ENCODE measurements around the gene RTL10.

- no peak for TF ChIP-seq CTCF (tag by site-specific recombination; IDR thresholded peaks at IDR 0.05)
- no peak for TF ChIP-seq ZNF596 (tag by site-specific recombination; IDR thresholded peaks at IDR 0.05)
- no peak for TF ChIP-seq ZNF292 (tag by site-specific recombination; IDR thresholded peaks at IDR 0.05; ENCODE audit: borderline replicate concordance, low read depth)
- TF ChIP-seq SCRT1 (tag by site-specific recombination; IDR thresholded peaks at IDR 0.05; ENCODE audit: borderline replicate concordance): no peak
- TF ChIP-seq BCL6B (tag by site-specific recombination; IDR thresholded peaks at IDR 0.05): no peak
- TF ChIP-seq ZNF184 (tag by site-specific recombination; IDR thresholded peaks at IDR 0.05): no peak
- TF ChIP-seq ZNF544 (tag by site-specific recombination; IDR thresholded peaks at IDR 0.05): no peak
- TF ChIP-seq SETDB1 (IDR thresholded peaks at IDR 0.05; ENCODE audit: insufficient read length, low read length): no peak
- no peak for TF ChIP-seq ZNF776 (tag by site-specific recombination; IDR thresholded peaks at IDR 0.05; ENCODE audit: borderline replicate concordance)
- TF ChIP-seq ZNF768 (tag by site-specific recombination; IDR thresholded peaks at IDR 0.05): no peak
- no peak for TF ChIP-seq ZNF324 (tag by site-specific recombination; IDR thresholded peaks at IDR 0.05)
- no peak for TF ChIP-seq ZNF133 (tag by site-specific recombination; IDR thresholded peaks at IDR 0.05)
Observed at GRCh38 chr22:19822301-19823117, 32.2 kb downstream of the RTL10 start.
